Activated naive CD4-positive, alpha-beta T cell treated with anti-CD3 and anti-CD28 coated beads, Interleukin-2, amount 50 U/mL, for 16 hours (primary cell): ENCODE results near the gene TLCD2.
"Not testable (repeated sequence)": the region's sequence is repeated elsewhere in the genome, so short reads cannot be mapped to it uniquely, and the experiment has no call there.

Experiments used
- DNase-seq: peaks from one replicate; pipeline ENCODE4 v3.0.0-alpha.2; 2020

Gene TLCD2

DNA sequence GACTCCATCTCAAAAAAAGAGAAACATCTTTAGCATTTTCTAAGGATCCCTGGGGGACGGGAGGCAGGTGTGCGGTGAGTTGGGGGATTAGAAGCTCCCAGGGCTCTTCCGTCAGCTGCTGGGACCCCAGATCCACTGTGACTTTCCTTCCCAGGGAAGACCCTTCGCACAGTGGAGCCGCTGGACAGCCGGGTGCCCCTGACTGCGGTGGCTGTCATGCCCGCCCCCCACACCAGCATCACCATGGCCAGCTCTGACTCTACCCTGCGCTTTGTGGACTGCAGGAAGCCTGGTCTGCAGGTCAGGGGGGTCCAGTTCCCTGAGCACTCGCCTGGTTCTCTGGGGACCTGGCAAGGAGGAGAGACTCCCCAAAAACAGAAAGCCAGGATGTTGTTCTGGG lies 25.2 kb upstream of the TLCD2 start:
- no peak for DNase-seq

DNA sequence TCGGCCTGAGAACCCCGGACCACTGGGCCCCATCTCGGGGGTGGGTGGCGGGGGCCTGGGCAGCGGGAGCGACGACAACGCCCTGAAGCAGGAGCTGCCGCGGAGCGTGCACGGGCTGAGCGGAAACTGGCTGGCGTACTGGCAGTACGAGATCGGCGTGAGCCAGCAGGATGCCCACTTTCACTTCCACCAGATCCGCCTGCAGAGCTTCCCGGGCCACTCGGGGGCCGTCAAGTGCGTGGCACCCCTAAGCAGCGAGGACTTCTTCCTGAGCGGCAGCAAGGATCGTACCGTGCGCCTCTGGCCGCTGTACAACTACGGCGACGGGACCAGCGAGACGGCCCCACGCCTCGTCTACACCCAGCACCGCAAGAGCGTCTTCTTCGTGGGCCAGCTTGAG lies 23.6 kb upstream of the TLCD2 start:
- no peak for DNase-seq

DNA sequence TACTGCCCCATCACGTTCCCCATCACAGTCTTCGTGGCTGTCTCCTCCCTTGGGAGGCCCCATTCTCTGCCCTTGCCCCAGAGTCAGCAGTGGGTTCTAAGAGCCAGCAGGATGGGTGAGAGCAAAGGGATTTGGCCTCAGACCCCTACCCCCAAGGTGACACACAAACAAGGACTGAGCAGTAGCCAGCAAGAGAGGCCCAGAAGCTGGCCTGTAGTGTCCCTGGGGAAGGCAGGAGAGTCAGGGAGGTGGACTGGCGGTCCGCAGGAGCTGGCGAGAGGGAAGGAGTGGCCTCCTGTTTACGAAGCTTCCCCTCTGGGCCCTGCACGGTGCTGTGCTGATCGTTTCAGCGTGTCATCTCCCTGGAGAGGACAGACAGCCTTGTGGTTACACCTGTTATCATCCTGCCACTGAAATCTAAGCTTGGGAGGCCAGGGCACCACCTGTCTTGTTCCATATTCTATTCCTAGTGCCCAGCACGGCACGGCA lies 22.7 kb upstream of the TLCD2 start:
- DNase-seq = no peak

DNA sequence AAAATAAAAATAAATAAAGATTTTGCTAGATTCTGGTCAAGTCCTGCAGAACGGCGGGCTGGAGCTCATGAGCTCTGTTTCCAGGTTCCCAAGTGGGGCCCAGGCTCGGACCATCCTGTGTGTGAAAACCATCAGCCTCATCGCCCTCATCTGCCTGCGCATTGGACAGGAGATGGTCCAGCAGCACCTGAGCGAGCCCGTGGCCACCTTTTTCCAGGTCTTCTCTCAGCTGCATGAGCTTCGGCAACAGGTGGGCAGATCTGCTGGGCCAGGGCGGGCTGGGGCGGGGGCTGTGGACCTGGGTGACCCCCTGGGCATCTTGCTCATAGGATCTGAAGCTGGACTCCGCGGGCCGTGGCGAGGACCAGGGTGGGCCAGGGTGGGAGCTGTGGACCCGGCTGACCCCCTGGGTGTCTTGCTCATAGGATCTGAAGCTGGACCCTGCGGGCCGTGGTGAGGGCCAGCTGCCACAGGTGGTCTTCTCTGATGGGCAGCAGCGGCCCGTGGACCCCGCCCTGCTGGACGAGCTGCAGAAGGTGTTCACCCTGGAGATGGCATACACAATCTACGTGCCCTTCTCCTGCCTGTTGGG lies 22.2 kb upstream of the TLCD2 start:
- DNase-seq = no peak

DNA sequence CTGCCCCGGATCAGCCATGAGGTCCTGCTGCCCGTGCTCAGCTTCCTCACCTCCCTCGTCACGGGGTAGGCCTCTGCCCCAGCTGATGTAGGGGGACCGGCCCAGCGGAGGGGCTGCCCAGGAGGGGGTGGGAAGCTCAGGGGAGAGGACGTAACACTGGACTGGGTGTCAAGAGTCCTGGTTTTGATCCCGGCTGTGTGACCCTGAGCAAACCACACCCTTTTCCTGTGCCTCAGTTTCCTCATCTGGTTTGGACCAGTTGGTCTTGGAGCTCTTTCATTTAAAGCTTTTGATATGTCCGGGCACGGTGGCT lies 21.0 kb upstream of the TLCD2 start:
- DNase-seq = no peak

DNA sequence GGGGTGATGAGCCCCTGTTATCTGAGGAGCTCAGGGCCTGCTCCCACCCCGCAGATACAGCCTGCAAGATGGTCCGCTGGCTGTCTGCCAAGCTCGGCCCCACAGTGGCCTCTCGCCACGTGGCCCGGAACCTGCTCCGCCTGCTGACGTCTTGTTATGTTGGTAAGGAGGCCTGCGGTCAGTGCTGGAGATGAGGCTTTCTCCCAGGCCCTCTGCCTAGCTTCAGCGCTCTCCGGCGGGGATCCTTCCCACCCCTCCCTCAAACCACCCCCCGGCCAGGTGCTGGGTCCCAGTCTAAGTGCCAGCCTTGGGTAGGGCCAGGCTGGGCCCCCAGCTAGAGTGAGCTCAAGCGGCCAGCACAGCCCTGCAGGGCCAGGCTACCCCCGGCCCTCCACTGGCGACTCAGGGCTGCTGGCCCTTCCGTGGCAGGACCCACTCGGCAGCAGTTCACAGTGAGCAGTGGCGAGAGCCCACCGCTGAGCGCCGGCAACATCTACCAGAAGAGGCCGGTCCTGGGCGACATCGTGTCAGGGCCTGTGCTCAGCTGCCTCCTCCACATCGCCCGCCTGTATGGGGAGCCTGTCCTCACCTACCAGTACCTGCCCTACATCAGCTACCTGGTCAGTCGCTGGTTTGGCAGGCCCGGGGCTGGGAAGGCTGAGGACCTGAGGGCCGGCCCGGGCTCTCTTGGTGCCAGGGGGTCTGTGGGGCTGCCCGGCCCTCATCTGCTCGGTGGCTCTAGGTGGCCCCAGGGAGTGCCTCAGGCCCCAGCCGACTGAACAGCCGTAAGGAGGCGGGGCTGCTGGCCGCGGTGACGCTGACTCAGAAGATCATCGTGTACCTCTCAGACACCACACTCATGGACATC lies 20.4 kb upstream of the TLCD2 start:
- DNase-seq = no peak

DNA sequence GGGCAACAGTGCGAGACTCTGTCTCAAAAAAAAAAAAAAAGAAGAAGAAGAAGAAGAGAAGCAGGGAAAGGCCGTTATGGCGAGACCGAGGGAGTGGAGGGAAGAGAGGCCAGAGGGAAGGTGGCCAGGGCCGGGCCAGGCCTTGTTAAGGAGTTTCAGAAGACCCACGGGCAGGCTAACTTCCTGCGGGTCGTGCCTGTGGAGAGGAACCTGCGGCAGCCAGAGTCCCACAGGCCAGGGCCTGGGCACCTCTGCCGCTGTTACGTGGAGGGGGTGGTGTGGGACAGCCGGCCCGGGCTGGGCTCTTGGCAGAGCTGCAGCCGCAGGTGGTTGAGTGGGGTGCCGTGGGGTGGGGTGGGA lies 19.8 kb upstream of the TLCD2 start:
- DNase-seq = no peak

DNA sequence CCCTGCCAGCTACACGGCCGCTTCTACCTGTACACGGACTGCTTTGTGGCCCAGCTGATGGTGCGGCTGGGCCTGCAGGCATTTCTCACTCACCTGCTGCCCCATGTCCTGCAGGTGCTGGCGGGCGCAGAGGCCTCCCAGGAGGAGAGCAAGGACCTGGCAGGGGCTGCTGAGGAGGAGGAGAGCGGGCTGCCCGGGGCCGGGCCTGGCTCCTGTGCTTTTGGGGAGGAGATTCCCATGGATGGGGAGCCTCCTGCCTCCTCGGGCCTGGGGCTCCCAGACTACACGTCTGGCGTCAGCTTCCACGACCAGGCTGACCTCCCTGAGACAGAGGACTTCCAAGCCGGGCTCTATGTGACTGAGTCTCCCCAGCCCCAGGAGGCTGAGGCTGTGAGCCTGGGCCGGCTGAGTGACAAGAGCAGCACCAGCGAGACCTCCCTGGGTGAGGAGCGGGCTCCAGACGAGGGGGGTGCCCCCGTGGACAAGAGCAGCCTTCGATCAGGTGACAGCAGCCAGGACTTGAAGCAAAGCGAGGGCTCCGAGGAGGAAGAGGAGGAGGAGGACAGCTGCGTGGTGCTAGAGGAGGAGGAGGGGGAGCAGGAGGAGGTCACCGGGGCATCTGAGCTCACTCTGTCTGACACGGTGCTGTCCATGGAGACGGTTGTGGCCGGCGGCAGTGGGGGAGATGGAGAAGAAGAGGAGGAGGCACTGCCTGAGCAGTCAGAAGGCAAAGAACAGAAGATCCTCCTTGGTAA lies 17.9 kb upstream of the TLCD2 start:
- DNase-seq = no peak

DNA sequence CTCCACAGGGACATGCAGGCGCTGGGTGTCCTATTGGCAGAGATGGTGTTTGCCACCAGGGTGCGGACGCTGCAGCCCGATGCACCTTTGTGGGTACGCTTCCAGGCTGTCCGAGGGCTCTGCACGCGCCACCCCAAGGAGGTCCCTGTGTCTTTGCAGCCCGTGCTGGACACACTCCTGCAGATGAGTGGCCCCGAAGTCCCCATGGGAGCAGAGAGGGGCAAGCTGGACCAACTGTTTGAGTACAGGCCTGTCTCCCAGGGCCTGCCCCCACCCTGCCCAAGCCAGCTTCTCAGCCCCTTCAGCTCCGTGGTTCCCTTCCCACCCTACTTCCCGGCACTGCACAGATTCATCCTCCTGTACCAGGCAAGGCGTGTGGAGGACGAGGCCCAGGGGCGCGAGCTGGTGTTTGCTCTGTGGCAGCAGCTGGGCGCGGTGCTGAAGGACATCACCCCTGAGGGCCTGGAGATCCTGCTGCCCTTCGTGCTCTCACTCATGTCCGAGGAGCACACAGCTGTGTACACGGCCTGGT lies 17.1 kb upstream of the TLCD2 start:
- DNase-seq = no peak

DNA sequence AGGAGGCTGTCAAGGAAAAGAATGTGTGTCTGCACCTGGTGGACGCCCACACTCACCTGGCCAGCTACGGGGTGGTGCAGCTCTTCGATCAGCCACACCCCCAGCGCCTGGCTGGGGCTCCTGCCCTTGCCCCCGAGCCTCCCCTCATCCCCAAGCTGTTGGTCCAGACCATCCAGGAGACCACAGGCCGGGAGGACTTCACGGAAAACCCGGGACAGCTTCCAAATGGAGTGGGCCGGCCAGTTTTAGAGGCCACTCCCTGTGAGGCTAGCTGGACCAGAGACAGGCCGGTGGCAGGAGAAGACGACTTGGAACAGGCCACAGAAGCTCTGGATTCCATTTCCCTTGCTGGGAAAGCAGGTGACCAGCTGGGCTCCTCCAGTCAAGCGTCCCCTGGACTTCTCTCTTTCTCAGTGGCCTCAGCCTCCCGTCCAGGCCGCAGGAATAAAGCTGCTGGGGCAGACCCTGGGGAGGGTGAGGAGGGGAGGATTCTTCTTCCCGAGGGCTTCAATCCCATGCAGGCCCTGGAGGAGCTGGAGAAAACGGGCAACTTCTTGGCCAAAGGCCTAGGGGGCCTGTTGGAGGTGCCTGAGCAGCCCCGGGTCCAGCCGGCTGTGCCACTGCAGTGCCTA lies 16.6 kb upstream of the TLCD2 start:
- DNase-seq = no peak

DNA sequence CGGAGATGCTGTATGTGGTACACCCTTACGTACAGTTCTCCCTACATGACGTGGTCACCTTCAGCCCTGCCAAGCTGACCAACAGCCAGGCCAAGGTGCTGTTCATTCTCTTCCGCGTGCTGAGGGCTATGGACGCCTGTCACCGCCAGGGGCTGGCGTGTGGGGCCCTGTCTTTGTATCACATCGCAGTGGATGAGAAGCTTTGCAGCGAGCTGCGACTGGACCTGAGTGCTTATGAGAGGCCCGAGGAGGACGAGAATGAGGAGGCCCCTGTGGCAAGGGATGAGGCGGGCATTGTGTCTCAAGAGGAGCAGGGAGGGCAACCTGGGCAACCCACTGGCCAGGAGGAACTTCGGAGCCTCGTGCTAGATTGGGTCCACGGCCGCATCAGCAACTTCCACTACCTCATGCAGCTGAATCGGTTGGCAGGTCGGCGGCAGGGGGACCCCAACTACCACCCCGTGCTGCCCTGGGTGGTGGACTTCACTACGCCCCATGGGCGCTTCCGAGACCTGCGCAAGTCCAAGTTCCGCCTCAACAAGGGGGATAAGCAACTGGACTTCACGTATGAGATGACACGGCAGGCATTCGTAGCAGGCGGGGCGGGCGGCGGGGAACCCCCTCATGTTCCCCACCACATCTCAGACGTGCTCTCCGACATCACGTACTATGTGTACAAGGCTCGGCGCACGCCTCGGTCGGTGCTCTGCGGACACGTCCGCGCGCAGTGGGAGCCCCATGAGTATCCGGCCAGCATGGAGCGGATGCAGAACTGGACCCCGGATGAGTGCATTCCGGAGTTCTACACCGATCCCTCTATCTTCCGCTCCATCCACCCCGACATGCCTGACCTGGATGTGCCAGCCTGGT lies 15.7 kb upstream of the TLCD2 start:
- peak; percentile 9 for DNase-seq

DNA sequence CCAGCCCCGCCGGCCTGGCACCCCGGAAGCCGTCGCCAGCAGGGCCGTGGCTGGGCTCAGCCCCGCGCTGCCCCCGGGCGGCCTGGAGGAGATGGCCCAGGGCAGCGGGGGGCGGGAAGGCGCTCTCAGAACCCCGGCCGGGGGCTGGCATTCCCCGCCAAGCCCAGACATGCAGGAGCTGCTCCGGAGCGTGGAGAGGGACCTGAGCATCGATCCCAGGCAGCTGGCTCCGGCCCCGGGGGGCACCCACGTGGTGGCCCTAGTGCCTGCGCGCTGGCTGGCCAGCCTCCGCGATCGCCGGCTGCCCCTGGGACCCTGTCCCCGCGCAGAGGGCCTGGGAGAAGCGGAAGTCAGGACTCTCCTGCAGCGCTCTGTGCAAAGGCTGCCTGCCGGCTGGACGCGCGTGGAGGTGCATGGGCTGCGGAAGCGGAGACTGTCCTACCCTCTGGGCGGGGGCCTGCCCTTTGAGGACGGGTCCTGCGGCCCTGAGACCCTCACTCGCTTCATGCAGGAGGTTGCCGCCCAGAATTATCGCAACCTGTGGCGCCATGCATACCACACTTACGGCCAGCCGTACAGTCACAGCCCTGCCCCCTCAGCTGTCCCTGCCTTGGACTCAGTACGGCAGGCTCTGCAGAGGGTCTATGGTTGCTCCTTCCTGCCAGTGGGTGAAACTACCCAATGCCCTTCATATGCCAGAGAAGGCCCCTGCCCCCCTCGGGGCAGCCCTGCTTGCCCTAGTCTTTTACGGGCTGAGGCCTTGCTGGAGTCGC lies 14.9 kb upstream of the TLCD2 start:
- peak; percentile 15 for DNase-seq

DNA sequence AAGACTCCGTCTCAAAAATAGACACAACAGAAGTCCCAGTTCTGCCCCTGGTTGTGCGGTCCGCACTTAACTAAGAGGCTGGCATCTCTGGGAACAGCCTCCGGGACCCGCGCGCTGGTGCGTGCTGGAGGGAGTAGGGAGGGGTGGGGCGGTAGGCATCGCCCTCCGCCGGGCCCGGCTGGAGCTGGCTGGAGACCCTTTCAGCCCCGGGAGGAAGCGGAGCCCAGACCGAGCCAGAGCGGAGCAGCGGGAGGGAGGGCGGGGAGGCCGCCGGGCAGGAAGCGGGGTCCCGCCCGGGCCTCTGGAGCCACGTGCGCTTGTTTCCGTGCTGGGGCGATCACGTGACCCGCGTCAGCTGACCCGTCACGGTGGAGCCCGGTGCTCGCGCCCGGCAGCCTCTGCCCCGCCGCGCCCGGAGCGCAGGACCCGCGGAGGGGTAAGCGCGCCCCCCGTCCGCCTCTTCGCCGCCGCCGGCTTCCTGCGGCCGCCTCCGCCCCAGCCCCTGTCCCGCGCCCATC lies 14.2 kb upstream of the TLCD2 start, which contains the start of gene WDR81:
Gene WDR81 (plus strand): TSS at position 354 of the 518 bp plus-strand sequence. CDS start 256 bp downstream, outside the sequence.
- peak; percentile 88 for DNase-seq

DNA sequence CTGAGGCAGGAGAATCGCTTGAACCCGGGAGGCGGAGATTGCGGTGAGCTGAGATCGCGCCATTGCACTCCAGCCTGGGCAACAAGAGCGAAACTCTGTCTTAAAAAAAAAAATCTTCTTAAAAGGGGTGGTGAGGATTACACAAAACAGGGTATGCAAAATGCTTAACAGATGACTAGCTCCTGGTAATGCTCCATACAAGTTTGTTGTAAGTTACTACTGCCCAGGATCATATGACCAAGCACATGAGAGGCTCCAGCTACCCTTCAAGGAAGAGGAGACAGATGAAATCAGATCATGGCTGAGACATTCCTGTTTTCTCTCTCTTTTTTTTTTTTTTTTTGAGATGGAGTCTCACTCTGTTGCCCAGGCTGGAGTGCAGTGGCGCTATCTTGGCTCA lies 11.8 kb upstream of the TLCD2 start:
- not testable (repeated sequence) for DNase-seq

DNA sequence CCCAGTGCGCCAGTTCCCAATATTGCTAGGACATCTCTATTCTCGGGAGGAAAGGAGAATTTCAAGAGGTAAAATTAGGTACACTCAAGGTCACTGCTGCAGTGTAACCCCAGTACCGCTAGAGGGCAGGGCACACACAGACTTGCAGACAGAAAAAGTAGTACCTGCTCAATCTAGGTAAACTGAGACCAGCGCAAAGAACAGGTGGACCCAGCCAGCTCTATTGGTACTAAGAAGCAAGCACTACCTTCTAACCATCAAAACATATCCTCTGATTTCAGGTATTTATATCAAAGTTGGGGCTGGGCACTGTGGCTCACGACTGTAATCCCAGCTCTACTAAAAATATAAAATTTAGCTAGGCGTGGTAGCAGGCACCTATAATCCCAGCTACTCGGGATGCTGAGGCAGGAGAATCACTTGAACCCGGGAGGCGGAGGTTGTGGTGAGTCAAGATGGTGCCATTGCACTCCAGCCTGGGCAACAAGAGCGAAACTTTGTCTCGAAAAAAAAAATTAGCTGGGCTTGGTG lies 10.7 kb upstream of the TLCD2 start:
- DNase-seq = peak; percentile 67

DNA sequence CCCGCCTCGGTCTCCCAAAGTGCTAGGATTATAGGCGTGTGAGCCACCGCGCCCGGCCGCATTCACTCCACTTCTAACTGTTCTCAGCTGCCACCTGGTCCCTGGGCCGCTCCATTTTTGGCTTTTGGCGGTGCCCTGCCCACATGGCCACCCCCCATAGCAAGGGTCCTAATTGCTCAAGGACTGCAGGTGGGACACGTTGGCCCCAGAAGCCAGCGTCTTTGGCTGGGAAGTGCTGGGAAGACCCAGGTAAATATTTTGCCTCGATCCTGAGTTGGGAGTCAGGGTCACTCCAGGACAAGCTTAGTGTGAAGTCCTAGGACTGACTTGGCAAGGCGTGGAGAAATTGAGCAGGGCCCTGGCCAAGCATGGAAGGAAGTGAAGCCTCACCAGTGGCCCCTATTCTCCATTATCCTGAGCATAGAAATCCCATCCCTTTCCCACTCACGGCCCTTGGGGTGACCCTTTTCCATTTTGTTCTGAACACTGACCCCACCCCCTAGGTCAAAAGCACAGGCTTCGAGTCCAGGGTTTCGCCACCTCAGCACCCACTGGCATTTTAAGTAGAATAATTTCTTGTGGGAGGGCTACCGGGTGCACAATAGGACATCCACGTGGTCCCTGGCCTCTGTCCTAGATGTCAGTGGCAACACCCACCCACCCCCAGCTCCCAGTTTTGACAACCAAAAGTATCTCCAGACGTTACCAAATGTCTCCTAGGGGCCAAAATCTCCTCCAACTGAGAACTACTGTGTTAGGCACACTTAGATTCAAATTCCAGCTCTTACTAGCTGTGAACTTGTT lies 8.4 kb upstream of the TLCD2 start:
- no peak for DNase-seq

DNA sequence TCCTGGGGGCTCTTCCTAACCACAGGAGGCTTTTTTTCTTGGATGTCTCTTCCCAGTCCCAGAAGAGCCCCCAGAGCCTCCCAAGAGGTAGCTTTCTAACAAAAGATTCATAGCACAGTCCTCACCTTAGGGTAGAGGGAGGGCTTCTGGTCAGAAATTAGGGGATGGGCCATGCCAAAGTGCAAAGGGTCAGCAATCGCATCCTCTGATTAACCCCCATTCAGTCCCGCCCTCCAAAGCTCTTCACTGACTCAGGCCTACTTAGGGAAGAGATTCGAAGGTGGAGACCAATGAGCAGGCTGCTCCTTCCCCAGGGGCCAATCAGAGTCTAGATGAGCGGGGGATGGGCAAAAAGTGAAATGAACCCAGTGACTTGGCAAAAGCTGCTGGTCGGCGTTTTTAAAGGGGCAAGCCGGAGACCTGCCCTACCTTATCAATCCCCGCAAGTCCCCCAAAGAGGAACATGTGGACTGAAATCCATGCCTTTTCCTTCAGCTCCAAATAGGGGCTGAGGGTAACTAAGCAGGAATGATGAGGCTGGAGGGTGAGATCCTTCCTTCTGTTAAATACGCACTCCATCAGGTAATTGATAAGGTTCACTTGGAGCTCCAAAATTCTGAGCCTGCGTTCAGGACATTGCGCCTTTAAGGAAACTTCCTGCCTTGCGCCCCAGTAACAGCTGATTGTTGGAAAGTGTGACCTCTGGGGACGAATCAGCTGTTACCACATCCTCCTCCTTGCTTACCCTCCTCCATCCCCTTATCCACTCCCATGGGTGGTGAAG lies 6.9 kb upstream of the TLCD2 start:
- peak; percentile 85 for DNase-seq

DNA sequence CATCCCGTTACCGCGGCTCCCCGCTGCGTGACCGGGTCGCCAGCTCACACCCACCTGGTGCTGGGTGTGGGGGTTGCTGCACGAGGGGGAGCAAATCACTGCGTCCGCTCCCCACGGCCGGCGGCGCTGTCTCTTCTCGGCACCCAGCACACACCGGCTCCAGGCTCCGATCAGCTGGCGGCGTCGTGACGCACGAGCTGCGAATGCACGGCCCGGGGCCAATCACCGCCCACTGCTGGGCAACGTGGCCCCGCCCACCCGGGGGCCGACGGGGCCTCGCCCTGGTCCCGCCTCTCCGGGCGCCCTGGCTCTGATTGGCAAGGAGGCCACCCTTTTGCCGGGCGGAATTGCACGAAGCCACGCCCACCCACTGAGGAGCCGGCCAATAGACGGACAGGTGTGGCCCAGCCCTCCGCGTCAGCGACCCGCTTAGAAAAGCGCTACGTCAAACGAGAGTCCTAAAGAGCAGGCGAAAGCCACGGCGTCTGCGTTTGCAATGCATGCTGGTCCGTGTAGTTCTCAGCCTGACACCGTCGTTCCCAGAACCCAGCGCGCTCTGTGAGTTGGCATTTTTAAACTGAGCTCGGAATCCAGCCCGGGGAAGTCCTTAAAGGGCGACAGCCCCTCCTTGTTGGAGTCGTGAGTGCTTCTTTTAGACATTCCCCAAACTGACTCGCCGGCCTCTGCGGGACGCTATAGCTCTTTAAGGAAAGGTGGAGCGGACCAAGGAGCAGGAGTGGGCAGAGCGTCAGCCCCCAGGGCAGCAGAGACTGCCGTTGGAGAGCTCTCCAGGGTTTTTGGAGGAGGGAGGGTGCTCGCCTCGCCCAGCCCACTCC lies 6.1 kb upstream of the TLCD2 start:
- peak; percentile 100 for DNase-seq
